SK-N-SH (cell line): ENCODE measurements around the gene BTBD6.

Source experiments
- EZH2phosphoT487 ChIP-seq: fragments of 200-600 bp; sonication (generic); IDR thresholded peaks from 2 replicates; pipeline ENCODE4 v1.6.1; 2017; ENCODE audit warnings: low read depth, mixed run types, mild to moderate bottlenecking, antibody characterized with exemption, moderate library complexity, borderline replicate concordance
- JUND ChIP-seq: IDR thresholded peaks from 2 replicates; pipeline ENCODE4 v1.4.0; 2012
- NRF1 ChIP-seq: IDR thresholded peaks from 2 replicates; pipeline ENCODE4 v1.6.1; 2012; ENCODE audit warnings: low read depth, mild to moderate bottlenecking, low read length
- POLR2AphosphoS5 ChIP-seq: IDR thresholded peaks from 2 replicates; pipeline ENCODE4 v1.6.1; 2012; ENCODE audit warnings: low read depth, low read length
- RAD21 ChIP-seq: IDR thresholded peaks from 2 replicates; pipeline ENCODE4 v1.6.1; 2012; ENCODE audit warnings: mild to moderate bottlenecking, low read length
- SMC3 ChIP-seq: IDR thresholded peaks from 2 replicates; pipeline ENCODE4 v1.6.1; 2012; ENCODE audit warnings: low read depth, low read length, improper control_type of control experiment
- TAF1 ChIP-seq: IDR thresholded peaks from 2 replicates; pipeline ENCODE4 v1.6.1; 2012; ENCODE audit warnings: low read depth, mild to moderate bottlenecking, low read length, moderate library complexity, borderline replicate concordance
- TF ChIP-seq, protein P1 (sequence below): IDR thresholded peaks from 2 replicates; pipeline ENCODE4 v1.4.0; 2012; ENCODE audit warnings: low read depth
- TF ChIP-seq, protein P2 (sequence below): fragments of 200-600 bp; sonication (generic); IDR thresholded peaks from 2 replicates; pipeline ENCODE4 v1.6.1; 2017; ENCODE audit warnings: antibody characterized with exemption, mild to moderate bottlenecking, moderate library complexity
- TF ChIP-seq, protein P3 (sequence below): IDR thresholded peaks from 2 replicates; pipeline ENCODE4; 2012
- TF ChIP-seq, protein P4 (sequence below): IDR thresholded peaks from 2 replicates; pipeline ENCODE4 v1.4.0; 2012; ENCODE audit warnings: low read depth, borderline replicate concordance

DNA sequence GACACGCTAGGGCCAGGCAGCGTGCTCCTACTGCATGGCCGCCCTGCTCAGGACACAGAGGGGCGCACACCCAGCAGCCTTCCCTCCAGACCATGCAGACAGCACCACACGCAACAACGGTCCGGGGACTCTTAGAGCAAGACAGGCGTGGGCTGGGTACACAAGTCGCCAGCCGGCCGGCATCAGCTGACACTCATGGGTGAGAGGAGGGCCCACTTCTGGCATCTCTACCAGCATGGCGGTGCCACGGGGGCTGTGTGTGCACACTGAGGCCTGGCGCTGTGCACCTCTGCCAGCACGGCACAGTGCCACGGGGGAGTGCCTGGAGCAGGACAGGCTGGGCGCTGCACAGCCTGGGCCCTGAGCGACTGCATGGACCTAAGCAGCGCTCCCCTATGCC is 6.7 kb upstream of the BTBD6 start:
- TF ChIP-seq, protein P1, sequence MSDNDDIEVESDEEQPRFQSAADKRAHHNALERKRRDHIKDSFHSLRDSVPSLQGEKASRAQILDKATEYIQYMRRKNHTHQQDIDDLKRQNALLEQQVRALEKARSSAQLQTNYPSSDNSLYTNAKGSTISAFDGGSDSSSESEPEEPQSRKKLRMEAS: no peak
- TF ChIP-seq, protein P2, sequence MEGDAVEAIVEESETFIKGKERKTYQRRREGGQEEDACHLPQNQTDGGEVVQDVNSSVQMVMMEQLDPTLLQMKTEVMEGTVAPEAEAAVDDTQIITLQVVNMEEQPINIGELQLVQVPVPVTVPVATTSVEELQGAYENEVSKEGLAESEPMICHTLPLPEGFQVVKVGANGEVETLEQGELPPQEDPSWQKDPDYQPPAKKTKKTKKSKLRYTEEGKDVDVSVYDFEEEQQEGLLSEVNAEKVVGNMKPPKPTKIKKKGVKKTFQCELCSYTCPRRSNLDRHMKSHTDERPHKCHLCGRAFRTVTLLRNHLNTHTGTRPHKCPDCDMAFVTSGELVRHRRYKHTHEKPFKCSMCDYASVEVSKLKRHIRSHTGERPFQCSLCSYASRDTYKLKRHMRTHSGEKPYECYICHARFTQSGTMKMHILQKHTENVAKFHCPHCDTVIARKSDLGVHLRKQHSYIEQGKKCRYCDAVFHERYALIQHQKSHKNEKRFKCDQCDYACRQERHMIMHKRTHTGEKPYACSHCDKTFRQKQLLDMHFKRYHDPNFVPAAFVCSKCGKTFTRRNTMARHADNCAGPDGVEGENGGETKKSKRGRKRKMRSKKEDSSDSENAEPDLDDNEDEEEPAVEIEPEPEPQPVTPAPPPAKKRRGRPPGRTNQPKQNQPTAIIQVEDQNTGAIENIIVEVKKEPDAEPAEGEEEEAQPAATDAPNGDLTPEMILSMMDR: no peak
- TF ChIP-seq EZH2phosphoT487 (no peak), RAD21 (no peak), SMC3 (no peak), JUND (no peak), POLR2AphosphoS5 (no peak), TAF1 (no peak), NRF1 (no peak)
- TF ChIP-seq, protein P3, sequence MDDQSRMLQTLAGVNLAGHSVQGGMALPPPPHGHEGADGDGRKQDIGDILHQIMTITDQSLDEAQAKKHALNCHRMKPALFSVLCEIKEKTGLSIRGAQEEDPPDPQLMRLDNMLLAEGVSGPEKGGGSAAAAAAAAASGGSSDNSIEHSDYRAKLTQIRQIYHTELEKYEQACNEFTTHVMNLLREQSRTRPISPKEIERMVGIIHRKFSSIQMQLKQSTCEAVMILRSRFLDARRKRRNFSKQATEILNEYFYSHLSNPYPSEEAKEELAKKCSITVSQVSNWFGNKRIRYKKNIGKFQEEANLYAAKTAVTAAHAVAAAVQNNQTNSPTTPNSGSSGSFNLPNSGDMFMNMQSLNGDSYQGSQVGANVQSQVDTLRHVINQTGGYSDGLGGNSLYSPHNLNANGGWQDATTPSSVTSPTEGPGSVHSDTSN: no peak
- TF ChIP-seq, protein P4, sequence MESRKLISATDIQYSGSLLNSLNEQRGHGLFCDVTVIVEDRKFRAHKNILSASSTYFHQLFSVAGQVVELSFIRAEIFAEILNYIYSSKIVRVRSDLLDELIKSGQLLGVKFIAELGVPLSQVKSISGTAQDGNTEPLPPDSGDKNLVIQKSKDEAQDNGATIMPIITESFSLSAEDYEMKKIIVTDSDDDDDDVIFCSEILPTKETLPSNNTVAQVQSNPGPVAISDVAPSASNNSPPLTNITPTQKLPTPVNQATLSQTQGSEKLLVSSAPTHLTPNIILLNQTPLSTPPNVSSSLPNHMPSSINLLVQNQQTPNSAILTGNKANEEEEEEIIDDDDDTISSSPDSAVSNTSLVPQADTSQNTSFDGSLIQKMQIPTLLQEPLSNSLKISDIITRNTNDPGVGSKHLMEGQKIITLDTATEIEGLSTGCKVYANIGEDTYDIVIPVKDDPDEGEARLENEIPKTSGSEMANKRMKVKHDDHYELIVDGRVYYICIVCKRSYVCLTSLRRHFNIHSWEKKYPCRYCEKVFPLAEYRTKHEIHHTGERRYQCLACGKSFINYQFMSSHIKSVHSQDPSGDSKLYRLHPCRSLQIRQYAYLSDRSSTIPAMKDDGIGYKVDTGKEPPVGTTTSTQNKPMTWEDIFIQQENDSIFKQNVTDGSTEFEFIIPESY: no peak
